Esophagus muscularis mucosa (tissue), 3 donors: ENCODE data around the gene TTC24.

Experiments
- POLR2AphosphoS5 ChIP-seq, 2 donors: sonication (generic); formaldehyde crosslinking; IDR thresholded peaks; one replicate each; pipeline ENCODE4 v1.6.1; 2017; ENCODE audit warnings: antibody characterized with exemption in 2 of 2
- TF ChIP-seq, protein P1 (sequence below), 3 experiments: fragments of 200-600 bp in 2 of 3; fragments of 450-650 bp in 1 of 3; sonication (generic) in 2 of 3; IDR thresholded peaks; one replicate each; pipeline ENCODE4 v1.5.1; 2017 to 2019; ENCODE audit warnings: antibody characterized with exemption in 3 of 3, mild to moderate bottlenecking in 2 of 3, moderate library complexity in 1 of 3

GRCh38 chr1:156584813-156585212 lies 5.3 kb downstream of the TTC24 start:
- no peak for TF ChIP-seq POLR2AphosphoS5 (IDR thresholded peaks at IDR 0.05)
- TF ChIP-seq, protein P1, sequence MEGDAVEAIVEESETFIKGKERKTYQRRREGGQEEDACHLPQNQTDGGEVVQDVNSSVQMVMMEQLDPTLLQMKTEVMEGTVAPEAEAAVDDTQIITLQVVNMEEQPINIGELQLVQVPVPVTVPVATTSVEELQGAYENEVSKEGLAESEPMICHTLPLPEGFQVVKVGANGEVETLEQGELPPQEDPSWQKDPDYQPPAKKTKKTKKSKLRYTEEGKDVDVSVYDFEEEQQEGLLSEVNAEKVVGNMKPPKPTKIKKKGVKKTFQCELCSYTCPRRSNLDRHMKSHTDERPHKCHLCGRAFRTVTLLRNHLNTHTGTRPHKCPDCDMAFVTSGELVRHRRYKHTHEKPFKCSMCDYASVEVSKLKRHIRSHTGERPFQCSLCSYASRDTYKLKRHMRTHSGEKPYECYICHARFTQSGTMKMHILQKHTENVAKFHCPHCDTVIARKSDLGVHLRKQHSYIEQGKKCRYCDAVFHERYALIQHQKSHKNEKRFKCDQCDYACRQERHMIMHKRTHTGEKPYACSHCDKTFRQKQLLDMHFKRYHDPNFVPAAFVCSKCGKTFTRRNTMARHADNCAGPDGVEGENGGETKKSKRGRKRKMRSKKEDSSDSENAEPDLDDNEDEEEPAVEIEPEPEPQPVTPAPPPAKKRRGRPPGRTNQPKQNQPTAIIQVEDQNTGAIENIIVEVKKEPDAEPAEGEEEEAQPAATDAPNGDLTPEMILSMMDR (IDR thresholded peaks at IDR 0.05) = no peak
